ENCODE data around the gene RGS6. TPM values are rescaled to one million over a fixed set of nuclear protein-coding genes. Genes with fewer than 3 reads are reported as not detected.

The RGS6 gene
- total RNA-seq, 1 donor, result 2.5 TPM

DNA sequence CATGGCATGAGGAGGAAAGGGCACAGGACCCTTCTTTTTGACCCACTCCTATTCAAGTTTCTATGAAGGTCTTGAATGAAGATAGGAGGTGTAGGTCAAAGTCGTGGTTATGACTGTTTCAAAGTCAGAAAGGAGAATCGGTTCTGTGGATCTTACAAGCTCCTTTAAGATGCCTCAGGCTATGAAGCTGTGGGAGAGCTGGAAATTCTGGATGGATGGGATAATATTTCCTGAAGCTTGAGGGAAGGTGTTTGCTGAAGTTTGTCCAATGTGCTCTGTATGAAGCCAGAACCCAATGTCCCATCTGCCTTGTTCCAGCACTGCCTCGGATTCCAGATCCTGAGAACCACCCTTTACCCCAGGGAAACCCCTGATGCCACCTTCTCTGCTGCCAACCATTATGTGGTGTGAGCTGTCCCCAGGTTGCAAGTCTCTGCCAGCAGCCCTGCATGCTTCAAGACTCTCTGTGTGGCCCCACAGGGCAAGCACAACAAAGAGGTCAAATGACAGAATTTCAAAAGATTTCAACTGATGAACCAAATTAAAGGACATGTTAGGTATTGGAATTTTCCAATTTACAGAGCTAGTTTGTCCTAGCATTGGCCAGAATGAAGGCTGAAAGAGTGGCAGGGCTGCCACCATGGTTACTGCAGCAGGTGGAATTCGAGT, 472.0 kb downstream of the RGS6 start:
- peaks cover 4% of the 10 kb centered on the region for H3K9me3 ChIP-seq (ENCODE audit: low read depth, low read length)
- H3K4me1 ChIP-seq (ENCODE audit: insufficient read depth, low read length), result peaks cover 5% of the 10 kb centered on the region
- H3K27me3 ChIP-seq (ENCODE audit: insufficient read depth, low read length), result peaks cover 14% of the 10 kb centered on the region
- H3K4me3 ChIP-seq (ENCODE audit: low read length), result no peak overlapping the region

DNA sequence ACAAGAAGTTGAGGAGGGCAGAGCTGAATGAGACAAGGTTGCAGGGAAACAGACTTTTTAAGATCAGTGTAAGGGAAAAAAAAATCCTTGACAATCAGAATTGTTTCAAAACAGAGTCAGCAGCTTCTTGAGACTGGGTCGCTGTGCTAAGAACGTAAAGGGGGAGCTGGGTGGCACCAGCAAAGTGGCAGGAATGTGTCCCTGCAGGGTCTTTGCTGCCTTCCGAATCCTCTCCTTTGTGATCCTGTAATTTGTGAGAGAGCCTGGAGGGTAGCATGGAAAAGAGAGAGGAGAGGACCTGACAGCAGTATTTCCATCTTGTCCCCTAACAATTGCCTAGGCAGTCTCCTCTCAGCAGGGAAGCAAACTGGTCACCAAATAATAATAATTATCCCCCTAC, 472.8 kb downstream of the RGS6 start:
- H3K4me1 ChIP-seq (ENCODE audit: insufficient read depth, low read length), result peaks cover 5% of the 10 kb centered on the region
- H3K4me3 ChIP-seq (ENCODE audit: low read length), result no peak overlapping the region
- peaks cover 4% of the 10 kb centered on the region for H3K9me3 ChIP-seq (ENCODE audit: low read depth, low read length)
- peaks cover 14% of the 10 kb centered on the region for H3K27me3 ChIP-seq (ENCODE audit: insufficient read depth, low read length)

DNA sequence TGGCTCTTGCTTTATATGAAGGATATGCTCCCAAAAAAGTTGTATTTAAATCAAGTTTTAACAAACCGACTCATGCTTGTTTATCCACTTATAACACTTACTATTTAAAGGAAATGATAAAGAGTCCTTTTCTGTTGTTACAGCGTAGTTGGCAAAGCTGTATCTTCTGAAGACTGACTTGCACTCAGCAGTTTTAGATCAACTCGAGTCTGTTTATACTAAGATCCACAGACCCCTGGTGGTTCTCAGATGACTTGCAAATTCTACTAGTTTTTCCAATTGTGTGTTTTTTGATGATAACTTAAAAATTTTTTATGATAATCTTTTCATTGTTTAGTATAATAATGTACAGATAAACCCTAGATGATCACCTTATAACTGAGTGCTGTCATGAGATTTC, 475.8 kb downstream of the RGS6 start:
- Histone ChIP-seq H3K9me3 (ENCODE audit: low read depth, low read length) (peaks cover 4% of the 10 kb centered on the region), H3K4me1 (ENCODE audit: insufficient read depth, low read length) (no peaks in the 10 kb centered on the region), H3K27me3 (ENCODE audit: insufficient read depth, low read length) (peaks cover under 1% of the 10 kb centered on the region), H3K4me3 (ENCODE audit: low read length) (no peak overlapping the region)

DNA sequence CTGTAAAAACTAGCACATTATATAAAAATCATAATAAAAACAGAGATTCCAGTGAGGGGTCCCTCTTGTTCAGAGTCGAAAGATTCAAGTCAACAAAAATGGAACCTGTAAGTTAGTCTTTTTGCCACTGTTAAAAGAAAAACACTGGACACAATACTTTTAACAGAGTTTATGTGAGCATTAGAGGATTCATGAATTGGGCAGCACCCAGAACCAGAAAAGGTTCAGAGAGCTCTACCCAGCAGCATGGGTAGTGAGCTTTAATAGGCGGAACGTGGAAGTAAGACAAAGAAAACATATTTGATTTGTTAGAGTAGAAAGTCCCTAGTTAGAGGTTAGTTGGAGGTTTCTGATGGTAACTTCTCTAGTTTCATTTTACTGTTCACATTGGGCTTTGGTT, 476.8 kb downstream of the RGS6 start:
- Histone ChIP-seq H3K4me3 (ENCODE audit: low read length) (no peak overlapping the region), H3K4me1 (ENCODE audit: insufficient read depth, low read length) (no peaks in the 10 kb centered on the region), H3K27me3 (ENCODE audit: insufficient read depth, low read length) (no peaks in the 10 kb centered on the region), H3K9me3 (ENCODE audit: low read depth, low read length) (peaks cover 4% of the 10 kb centered on the region)

DNA sequence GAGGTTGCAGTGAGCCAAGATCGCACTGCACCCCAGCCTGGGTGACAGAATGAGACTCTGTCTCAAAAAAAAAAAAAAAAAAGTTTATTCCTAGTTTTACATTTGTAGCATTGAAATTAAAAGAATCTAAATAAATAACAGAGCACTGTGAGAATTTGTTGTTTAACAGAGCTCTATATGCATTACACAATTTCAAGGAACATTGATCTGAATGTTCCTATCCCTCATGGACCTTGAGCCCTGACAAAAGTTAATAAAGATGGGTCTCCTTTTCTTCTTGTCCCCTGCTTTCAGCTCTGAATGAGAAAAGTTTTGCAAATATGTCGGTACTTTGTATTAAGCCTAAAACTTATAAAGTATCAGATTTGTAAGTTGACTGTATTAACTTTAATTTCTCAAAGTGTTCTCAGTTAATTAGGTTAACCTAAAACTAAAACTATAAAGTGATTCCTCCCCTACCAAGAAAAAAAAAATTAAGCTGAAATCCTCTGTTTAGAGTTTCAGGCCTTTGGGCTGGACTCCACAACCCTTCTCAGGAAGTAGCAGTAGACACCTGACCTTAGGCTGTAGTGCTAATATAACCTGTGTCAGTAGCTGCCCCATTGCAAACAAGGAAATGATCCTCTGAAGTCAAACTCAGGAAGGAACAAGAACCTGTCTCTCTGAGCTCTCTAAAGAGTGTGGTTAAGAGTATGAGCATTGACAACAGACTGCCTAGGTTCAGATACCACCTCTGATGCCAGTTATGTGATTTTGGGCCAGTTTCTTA, 484.0 kb downstream of the RGS6 start:
- Histone ChIP-seq H3K27me3 (ENCODE audit: insufficient read depth, low read length) (no peaks in the 10 kb centered on the region), H3K4me1 (ENCODE audit: insufficient read depth, low read length) (no peaks in the 10 kb centered on the region), H3K9me3 (ENCODE audit: low read depth, low read length) (no peaks in the 10 kb centered on the region), H3K4me3 (ENCODE audit: low read length) (no peak overlapping the region)

DNA sequence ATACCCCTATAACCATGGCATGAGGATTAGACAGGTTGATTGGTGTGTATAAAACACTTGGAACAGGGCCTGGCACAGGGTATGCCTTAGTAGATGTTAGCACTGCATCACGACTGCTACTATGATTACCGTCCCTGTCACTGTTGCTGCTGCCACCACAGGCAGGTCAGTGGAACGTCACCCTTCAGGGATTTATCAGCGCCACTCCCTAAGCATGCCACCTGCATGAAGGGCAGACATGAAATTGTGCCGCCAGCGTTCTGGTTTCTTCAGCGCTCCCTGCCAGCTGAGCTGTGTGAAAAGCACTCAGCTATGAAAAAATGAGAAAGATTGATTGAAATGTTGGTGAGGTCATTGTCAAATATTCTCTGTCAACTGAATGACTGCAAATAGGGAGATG, 484.7 kb downstream of the RGS6 start:
- Histone ChIP-seq H3K4me3 (ENCODE audit: low read length) (no peak overlapping the region), H3K27me3 (ENCODE audit: insufficient read depth, low read length) (no peaks in the 10 kb centered on the region), H3K9me3 (ENCODE audit: low read depth, low read length) (no peaks in the 10 kb centered on the region), H3K4me1 (ENCODE audit: insufficient read depth, low read length) (no peaks in the 10 kb centered on the region)

DNA sequence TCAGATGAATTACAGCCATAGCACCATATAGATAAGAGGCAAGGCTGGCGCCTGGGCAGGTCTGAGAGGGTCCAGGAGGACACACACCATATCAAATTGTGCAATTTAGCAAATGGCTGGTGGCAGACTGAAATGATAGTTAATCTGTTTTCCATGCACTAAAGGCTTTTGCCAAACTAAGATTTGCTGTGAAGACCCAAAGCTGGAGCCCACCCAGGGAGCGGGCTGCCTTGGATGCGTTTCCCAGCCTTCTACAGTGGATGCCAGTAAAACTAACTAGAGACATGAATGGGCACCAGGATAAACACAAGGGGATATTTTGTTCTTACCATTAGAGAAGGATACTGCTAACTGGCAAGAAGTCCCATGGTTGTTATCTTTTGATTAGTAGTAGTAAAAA, 486.6 kb downstream of the RGS6 start:
- Histone ChIP-seq H3K4me1 (ENCODE audit: insufficient read depth, low read length) (no peaks in the 10 kb centered on the region), H3K9me3 (ENCODE audit: low read depth, low read length) (no peaks in the 10 kb centered on the region), H3K4me3 (ENCODE audit: low read length) (no peak overlapping the region), H3K27me3 (ENCODE audit: insufficient read depth, low read length) (no peaks in the 10 kb centered on the region)

DNA sequence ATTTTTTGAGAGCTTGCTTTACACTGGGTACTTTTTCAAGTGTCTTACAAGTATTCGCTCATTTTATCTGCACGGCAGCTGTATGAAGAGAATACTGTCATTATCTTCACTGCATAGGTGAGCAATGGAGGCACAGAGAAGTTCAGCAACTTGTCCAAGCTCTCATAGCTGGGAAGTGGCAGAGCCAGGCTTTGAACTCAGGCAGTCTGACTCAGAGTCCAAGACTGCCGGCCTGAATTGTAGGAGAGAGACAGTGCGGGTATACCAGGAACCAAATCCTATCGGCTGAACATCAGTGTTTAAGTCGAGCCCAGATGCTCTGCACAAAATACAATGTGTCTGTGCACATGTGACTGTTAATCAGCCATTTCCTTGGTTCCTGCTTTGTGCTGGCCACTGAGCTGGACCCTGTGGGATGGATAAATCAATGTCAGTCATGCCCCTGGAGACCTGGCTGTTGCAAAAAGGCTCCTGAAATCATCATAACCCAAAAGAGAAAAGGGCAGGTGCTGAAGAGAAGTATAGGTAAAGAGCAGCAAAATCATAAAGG, 487.1 kb downstream of the RGS6 start:
- H3K9me3 ChIP-seq (ENCODE audit: low read depth, low read length), result no peaks in the 10 kb centered on the region
- no peaks in the 10 kb centered on the region for H3K4me1 ChIP-seq (ENCODE audit: insufficient read depth, low read length)
- no peak overlapping the region for H3K4me3 ChIP-seq (ENCODE audit: low read length)
- H3K27me3 ChIP-seq (ENCODE audit: insufficient read depth, low read length), result no peaks in the 10 kb centered on the region

DNA sequence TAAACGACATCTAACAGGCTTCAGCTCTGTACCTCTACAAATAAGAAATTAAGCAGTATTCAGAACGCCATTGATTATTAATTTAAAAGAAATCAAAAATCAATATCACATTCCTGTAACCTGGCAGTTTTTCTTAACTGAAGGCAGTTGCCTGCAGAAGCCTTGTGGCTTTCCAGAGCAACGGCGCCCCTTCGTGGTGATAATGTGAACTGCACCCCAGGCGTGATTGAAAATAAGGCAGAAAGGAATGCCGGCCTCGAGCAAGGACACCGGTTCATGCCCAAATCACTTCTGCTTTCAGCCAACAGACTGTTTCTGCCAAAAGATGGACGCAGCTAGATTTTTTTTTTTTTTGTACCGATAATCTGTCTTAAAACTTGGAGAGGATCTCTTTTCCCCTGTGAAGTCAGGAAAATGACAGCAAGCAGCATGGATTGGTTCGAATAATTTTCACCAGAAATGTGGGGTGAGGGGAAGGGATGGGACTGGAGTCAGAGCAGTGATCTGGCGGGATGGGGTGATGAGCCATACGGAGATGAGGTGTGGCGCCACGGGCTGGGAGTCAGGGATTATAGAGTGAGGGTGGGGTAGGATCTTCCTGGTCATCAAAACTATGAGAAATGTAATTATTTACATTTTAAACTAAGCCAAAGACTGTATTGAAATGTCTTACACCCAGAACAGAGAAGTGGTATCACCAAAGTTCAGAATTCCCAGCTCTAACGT, 488.7 kb downstream of the RGS6 start:
- H3K9me3 ChIP-seq (ENCODE audit: low read depth, low read length), result no peaks in the 10 kb centered on the region
- no peaks in the 10 kb centered on the region for H3K27me3 ChIP-seq (ENCODE audit: insufficient read depth, low read length)
- H3K4me3 ChIP-seq (ENCODE audit: low read length), result no peak overlapping the region
- no peaks in the 10 kb centered on the region for H3K4me1 ChIP-seq (ENCODE audit: insufficient read depth, low read length)

DNA sequence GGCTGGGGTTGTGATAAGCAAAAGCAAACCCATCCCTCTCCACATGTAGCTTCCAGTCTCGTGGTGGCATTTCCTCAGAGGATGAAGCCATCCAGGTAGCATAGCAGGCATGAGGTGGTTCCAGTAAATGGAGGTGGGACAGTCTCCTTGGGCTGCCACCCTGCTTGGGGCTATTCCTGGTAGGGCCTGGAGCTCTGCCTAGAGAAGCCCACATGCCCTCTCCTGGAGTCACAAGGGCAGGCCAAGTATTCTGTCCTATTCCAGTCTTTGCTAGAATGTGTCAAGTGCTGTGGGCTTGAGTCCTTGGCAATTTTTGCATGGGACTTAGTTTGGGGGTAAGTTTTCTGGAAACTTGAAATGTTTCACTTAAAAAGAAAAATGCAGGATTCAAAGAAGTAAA, 491.7 kb downstream of the RGS6 start:
- H3K27me3 ChIP-seq (ENCODE audit: insufficient read depth, low read length), result no peaks in the 10 kb centered on the region
- H3K9me3 ChIP-seq (ENCODE audit: low read depth, low read length), result no peaks in the 10 kb centered on the region
- H3K4me3 ChIP-seq (ENCODE audit: low read length), result no peak overlapping the region

DNA sequence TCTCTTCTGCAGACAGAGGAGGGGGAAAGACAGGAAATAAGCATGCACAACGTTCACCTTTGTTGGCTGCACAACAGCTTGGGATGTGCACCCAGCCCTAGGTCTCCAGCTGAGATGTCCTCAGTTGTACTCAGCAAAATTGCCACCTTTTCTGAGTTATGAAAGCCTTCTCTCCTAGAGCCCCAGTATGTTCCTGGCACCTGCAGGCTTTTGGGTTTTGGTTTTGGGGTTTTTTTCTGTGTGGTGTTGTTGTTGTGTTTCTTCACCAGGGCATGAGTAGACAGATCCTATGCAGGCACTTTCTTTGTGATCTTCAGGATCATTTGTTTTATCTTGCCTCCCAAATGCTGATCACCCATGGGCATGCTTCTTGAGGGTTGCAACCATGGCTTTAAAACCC, 498.2 kb downstream of the RGS6 start:
- no peak overlapping the region for H3K4me3 ChIP-seq (ENCODE audit: low read length)
- H3K4me1 ChIP-seq (ENCODE audit: insufficient read depth, low read length), result no peaks in the 10 kb centered on the region
- H3K27me3 ChIP-seq (ENCODE audit: insufficient read depth, low read length), result no peaks in the 10 kb centered on the region
- H3K9me3 ChIP-seq (ENCODE audit: low read depth, low read length), result no peaks in the 10 kb centered on the region

More for the DNA sequence above, 491.7 kb downstream of the RGS6 start:
- no peaks in the 10 kb centered on the region for H3K4me1 ChIP-seq (ENCODE audit: insufficient read depth, low read length)

DNA sequence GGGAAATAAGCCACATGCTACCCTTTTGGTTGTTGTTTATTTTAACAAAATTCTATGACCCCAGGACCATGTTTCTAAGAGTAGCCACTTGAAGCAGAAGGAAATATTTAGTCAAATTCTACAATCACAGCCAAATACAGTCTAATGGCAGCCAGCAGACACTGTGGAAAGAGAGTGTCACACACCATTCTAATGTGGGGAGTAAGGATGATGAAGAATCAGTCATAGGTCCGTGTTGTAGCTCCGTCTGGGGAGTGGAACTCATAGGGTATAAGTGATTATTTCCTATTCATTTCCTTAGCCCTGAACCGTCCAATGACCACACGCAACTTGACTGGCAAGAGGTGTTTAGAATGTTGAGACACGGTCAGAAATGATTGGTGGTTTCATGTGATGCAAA, 500.5 kb downstream of the RGS6 start:
- H3K4me1 ChIP-seq (ENCODE audit: insufficient read depth, low read length), result no peaks in the 10 kb centered on the region
- no peak overlapping the region for H3K4me3 ChIP-seq (ENCODE audit: low read length)
- H3K9me3 ChIP-seq (ENCODE audit: low read depth, low read length), result no peaks in the 10 kb centered on the region
- no peaks in the 10 kb centered on the region for H3K27me3 ChIP-seq (ENCODE audit: insufficient read depth, low read length)

DNA sequence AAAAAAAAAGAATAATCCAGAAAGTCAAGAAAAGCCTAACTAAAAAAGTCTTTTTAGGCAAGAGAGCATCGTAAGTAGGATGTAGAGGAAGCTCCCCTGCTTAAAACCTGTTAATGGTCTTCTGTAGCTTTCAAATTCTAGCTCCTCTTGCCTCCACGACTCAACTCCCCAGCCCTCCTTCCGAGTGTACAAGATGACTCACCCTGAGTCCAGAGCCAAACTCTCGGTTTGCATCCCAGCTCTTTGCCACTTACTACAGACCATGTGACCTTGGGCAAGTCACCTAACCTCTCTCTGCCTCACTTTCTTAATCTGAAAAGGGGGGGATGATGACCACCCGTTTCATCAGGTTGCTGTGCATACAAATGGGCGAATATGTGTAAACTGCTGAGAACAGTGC, 501.3 kb downstream of the RGS6 start:
- Histone ChIP-seq H3K27me3 (ENCODE audit: insufficient read depth, low read length) (no peaks in the 10 kb centered on the region), H3K4me3 (ENCODE audit: low read length) (no peak overlapping the region), H3K9me3 (ENCODE audit: low read depth, low read length) (no peaks in the 10 kb centered on the region), H3K4me1 (ENCODE audit: insufficient read depth, low read length) (no peaks in the 10 kb centered on the region)

DNA sequence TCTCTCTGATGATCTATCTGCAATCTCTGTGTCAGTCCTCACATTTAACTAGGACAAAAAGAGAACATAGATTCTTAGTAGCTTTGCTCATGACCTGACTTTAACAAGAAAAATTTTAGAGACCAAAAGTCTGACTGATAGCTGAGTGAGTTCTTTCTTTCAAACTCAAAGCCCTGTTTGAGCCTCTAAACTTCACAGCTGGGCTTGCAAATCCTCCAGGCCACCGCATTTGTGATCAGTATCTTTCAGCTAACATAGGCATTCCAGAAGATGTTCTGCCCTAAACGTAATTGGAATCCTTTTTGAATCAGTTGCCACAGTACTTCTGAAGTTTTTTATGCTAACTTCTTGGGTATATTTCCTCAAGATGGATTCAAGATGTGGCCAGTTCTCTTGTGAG, 502.6 kb downstream of the RGS6 start:
- H3K4me3 ChIP-seq (ENCODE audit: low read length), result no peak overlapping the region
- H3K9me3 ChIP-seq (ENCODE audit: low read depth, low read length), result no peaks in the 10 kb centered on the region
- peaks cover 6% of the 10 kb centered on the region for H3K4me1 ChIP-seq (ENCODE audit: insufficient read depth, low read length)
- H3K27me3 ChIP-seq (ENCODE audit: insufficient read depth, low read length), result no peaks in the 10 kb centered on the region

DNA sequence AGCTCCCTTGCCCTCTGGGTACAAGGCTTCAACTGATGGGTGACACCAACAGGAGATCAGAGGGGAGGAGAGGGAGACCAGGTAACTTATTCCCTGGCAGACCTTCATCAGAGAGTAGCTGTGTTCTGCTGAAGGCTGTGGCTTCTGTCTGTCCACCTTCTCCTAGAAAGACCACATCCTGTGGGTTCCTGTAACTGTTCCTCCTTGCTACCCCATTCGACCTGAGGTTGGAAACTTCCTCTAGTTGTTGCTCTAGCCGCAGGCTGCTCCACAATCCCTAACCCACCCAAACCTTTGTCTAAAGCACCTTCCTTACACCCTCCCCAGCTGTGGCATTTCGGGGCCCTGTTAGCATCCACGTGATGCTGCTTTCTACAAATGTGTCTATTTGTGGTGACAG, 507.5 kb downstream of the RGS6 start:
- no peaks in the 10 kb centered on the region for H3K27me3 ChIP-seq (ENCODE audit: insufficient read depth, low read length)
- H3K9me3 ChIP-seq (ENCODE audit: low read depth, low read length), result no peaks in the 10 kb centered on the region
- H3K4me1 ChIP-seq (ENCODE audit: insufficient read depth, low read length), result peaks cover 45% of the 10 kb centered on the region
- no peak overlapping the region for H3K4me3 ChIP-seq (ENCODE audit: low read length)
